ENCODE results near the gene TASOR2. TPM values are rescaled to one million over a fixed set of nuclear protein-coding genes. Genes with fewer than 3 reads are reported as not detected.

TASOR2 gene, protein sequence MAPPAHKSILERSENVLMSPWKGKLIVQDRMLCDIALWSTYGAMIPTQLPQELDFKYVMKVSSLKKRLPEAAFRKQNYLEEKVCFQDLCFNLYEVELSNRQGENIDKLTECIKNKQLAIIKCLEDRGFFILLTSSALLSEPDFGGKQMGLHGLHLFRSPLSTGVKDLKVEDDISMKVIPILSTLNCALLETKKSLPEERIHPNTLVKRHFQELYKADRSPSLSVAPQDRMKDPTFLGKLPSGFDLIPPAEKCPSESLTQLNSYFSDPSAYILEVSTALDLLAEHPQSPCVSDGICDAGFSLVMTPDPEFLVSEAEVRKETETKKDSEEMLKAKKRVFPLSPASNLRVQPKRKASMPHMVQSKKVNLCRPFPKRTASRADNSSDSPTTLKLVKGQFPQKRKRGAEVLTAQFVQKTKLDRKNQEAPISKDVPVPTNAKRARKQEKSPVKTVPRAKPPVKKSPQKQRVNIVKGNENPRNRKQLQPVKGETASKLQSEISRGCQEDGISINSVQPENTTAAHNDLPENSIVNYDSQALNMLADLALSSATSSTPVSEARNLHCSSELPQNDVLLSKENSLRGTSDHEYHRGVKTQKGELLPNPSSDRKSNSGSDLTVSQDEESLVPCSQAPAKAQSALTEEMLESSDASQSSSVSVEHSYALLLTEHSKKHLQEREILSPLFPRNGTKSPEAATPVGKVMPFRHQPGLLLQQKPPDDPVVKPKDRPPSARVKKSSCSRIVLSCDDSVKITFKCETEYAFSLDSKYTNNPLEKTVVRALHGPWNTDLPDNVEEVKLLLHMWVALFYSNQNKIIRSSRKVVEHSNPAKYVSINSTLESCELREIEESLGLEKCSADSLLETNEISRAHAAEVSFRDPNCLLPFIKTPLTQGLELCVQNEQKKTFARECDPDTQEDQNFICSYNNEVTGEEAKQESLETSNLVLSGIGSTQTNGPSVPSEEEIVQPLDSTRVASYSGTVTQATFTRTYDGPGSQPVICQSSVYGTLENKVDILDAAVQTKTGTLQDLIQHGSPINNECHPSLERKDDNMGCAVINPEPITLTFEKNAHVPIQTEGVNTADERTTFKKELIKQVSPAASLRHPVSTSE (N-terminal part only)
- total RNA-seq = 10 to 100 TPM; 52.0 to 56.0 TPM

DNA sequence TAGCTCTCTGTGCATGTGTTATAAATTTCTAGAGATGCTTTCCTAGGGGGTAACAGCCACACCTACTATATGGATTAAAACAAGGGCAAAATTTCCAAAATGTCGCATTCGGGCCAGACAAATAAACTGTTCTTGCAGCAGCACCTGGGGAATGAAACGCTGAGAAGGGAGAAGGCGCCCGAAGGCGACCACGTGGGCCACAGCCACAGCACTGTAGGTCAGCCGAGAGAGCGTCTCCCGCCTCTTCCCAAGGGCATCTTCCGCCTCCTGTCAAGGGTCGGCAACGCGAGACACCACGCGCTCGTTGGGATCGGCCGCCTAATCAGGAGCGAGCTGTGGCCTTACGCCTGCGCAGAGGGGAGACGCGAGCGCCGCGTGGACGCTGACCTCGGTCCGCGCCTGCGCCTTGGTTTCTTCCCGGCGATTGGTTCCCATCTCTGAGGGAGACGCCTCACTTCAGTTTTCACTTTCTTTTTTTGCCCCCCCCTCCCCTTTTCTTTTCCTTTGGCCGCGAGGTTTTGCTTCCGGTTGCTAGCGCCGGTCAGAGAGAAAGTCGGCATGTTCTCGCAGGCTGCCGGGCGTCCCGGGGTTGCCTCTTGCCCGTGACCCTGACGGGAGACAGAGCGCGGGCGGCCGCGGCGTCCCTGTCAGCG lies at the start of gene TASOR2:
Gene TASOR2 (plus strand): TSS at position 521 of the 653 bp plus-strand sequence. CDS start 35,805 bp downstream, outside the sequence.
- DNase-seq (peak; percentile 98), ATAC-seq (peak; percentile 86)
- H3K27ac Mint-ChIP-seq = peak within 1 kb of the TSS; percentile 95
- peaks cover 8% of the 10 kb centered on the region for H3K36me3 Mint-ChIP-seq
- peaks cover 56% of the 10 kb centered on the region for H3K4me1 Mint-ChIP-seq
- CTCF ChIA-PET = interaction anchor here (1.1 to 1.5 kb wide), 3 partner anchors 9 to 55 kb away, joined by 3 to 7 read pairs (median 3); no protein-coding TSS in a partner anchor
- peaks cover 10% of the 10 kb centered on the region for H3K27me3 Mint-ChIP-seq
- no peaks in the 10 kb centered on the region for H3K9me3 Mint-ChIP-seq (ENCODE audit: low read depth)
- peak within 1 kb of the TSS; percentile 99 for H3K4me3 Mint-ChIP-seq

DNA sequence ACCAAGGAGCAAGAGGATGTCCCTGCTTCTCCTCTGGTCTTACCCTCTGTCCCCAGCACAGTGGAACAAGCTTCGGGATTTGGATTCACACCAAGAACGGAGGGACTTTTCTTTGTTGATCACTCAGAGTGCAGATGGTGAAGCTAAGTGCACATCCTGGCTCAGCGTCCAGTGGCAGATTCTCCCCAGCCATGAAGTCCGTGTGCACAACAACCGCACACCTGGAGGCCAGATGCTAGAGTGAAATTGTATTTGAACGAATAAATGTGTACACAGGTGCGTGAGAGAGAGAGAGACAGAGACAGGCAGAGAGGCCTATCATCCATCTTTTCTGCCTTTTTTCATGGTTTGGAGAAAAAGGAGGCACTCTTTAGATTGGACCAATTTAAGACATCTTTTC lies 49.7 kb upstream of the TASOR2 start:
- H3K27ac Mint-ChIP-seq = no peak overlapping the region
- peaks cover 12% of the 10 kb centered on the region for H3K4me1 Mint-ChIP-seq
- H3K27me3 Mint-ChIP-seq = peaks cover 22% of the 10 kb centered on the region
- DNase-seq (no peak), ATAC-seq (no peak)
- no peaks in the 10 kb centered on the region for H3K9me3 Mint-ChIP-seq (ENCODE audit: low read depth)
- no peak overlapping the region for H3K4me3 Mint-ChIP-seq
- CTCF ChIA-PET = interaction anchor here (1.6 kb wide), 1 partner anchor 11 kb away, joined by 3 read pairs; no protein-coding TSS in a partner anchor
- H3K36me3 Mint-ChIP-seq = no peaks in the 10 kb centered on the region

DNA sequence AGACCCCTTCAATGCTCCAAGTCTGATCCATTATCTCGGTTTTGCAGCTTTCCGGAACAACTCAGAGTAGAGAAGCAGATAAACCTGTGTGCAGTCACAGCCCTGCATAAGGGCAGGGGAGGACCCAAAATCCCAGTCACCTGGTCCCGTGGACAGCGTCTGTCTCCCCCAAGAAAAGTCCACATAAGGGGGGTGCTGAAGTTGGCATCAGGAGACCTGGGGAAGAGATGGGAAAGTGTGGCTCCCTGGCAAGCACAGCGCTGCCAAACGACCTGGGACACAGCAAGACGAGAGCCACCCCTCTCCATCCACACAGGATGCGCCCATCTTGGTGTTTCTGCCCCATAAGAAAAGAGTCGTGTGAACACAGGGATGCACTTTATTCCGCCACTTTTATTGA lies 46.1 kb upstream of the TASOR2 start:
- ATAC-seq (no peak), DNase-seq (no peak)
- CTCF ChIA-PET = interaction anchor here (0.7 kb wide), 1 partner anchor 62 kb away, joined by 6 read pairs; no protein-coding TSS in a partner anchor
- H3K9me3 Mint-ChIP-seq (ENCODE audit: low read depth) = no peaks in the 10 kb centered on the region
- H3K36me3 Mint-ChIP-seq = no peaks in the 10 kb centered on the region
- H3K27ac Mint-ChIP-seq = no peak overlapping the region
- no peak overlapping the region for H3K4me3 Mint-ChIP-seq
- H3K27me3 Mint-ChIP-seq = peaks cover 12% of the 10 kb centered on the region
- H3K4me1 Mint-ChIP-seq = no peaks in the 10 kb centered on the region

DNA sequence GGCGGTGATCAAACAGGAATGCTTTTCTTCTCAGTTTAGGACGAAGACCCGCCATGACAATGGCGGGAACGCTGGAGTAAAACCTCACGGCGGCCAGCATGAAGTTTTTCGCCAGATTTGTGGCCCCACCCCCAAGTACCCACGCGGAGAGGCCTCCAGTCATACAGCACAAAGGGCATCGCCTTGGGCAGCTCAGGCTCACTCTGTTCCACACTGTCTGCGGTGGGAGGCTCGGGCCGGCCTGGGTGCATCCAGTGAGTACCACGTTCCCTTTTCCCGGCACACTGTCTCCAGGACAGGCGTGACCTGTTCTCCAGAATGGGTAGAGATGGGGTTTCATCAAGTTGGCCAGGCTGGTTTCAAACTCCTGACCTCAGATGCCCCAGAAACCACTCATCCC lies 45.6 kb upstream of the TASOR2 start:
- H3K36me3 Mint-ChIP-seq = no peaks in the 10 kb centered on the region
- H3K4me3 Mint-ChIP-seq = no peak overlapping the region
- CTCF ChIA-PET = no interaction called here

DNA sequence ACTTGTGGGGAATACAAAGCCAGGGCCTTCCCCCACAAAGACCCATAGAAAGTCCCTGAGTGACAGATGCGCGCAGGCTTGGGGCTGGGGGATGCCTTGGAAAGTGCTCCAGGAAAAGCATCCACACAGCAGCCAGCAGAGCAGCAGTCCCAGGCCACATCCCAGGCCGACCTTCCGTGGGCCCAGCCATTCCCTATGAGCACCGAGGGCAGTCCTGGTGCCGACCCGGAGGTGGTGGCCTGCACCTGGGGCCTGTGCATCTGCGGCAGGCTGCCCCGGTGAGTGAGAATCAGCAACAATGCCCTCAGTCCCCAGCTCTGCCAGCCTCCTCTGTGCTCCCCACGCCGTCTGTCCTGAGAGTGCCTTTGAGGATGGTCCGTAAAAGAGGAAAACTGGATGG lies 44.6 kb upstream of the TASOR2 start:
- peaks cover 2% of the 10 kb centered on the region for H3K27me3 Mint-ChIP-seq
- CTCF ChIA-PET = no interaction called here
- no peaks in the 10 kb centered on the region for H3K4me1 Mint-ChIP-seq
- ATAC-seq (no peak), DNase-seq (no peak)
- no peak overlapping the region for H3K27ac Mint-ChIP-seq
- no peaks in the 10 kb centered on the region for H3K36me3 Mint-ChIP-seq
- H3K9me3 Mint-ChIP-seq (ENCODE audit: low read depth) = no peaks in the 10 kb centered on the region
- H3K4me3 Mint-ChIP-seq = no peak overlapping the region

More for the DNA sequence above, 45.6 kb upstream of the TASOR2 start:
- Mint-ChIP-seq H3K4me1 (no peaks in the 10 kb centered on the region), H3K9me3 (ENCODE audit: low read depth) (no peaks in the 10 kb centered on the region), H3K27ac (no peak overlapping the region), H3K27me3 (peaks cover 10% of the 10 kb centered on the region)
- DNase-seq (no peak), ATAC-seq (no peak)

DNA sequence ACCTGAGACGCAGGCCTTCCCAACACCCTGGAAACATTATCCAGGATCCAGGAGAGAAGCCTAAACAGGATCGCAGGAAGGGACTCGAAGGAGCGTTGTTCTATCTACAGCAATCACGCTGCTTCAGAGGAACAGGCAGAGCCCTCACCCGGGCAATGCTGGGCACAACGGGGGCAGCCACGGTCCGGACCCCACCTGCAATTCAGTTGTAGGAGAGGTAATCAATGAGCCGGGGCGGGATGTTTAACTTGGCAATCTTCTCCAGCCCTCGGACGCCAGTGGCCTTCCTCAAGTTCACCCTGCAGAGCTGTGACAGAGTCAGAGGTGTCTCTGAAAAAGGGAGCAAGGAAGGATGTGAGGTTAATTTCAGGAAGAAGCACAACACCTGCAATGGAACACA lies 44.1 kb upstream of the TASOR2 start:
- no peaks in the 10 kb centered on the region for H3K9me3 Mint-ChIP-seq (ENCODE audit: low read depth)
- H3K4me1 Mint-ChIP-seq = no peaks in the 10 kb centered on the region
- no peak overlapping the region for H3K27ac Mint-ChIP-seq
- H3K4me3 Mint-ChIP-seq = no peak overlapping the region
- CTCF ChIA-PET = no interaction called here
- DNase-seq (no peak), ATAC-seq (no peak)
- H3K27me3 Mint-ChIP-seq = peaks cover 2% of the 10 kb centered on the region
- no peaks in the 10 kb centered on the region for H3K36me3 Mint-ChIP-seq

DNA sequence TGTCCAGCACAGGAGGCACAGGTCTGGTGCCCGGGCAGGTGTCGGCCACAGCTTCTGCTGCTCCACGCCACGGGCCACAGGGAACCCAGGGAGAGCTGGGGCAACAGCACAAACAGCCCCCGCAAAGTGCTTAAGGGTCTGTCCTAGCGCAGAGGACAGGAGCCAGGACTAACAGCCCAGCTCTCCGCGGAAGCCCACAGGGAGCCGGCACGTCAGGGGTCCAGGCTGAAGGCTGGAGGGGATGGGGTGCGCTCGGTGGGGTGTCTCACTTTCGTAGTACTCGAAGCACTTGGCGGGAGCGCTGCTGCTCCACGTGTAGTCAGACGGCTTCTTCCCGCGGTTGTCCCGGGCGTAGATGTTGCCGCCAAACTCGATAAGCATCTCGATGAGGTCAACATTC lies 43.1 kb upstream of the TASOR2 start:
- Mint-ChIP-seq H3K27ac (no peak overlapping the region), H3K9me3 (ENCODE audit: low read depth) (no peaks in the 10 kb centered on the region), H3K27me3 (peaks cover 2% of the 10 kb centered on the region), H3K4me1 (no peaks in the 10 kb centered on the region), H3K36me3 (no peaks in the 10 kb centered on the region), H3K4me3 (no peak overlapping the region)
- no peak for DNase-seq
- no peak for ATAC-seq
- CTCF ChIA-PET = interaction anchor here (1.1 to 1.8 kb wide), 3 partner anchors 12 to 786 kb away, joined by 3 to 6 read pairs (median 3); no protein-coding TSS in a partner anchor

DNA sequence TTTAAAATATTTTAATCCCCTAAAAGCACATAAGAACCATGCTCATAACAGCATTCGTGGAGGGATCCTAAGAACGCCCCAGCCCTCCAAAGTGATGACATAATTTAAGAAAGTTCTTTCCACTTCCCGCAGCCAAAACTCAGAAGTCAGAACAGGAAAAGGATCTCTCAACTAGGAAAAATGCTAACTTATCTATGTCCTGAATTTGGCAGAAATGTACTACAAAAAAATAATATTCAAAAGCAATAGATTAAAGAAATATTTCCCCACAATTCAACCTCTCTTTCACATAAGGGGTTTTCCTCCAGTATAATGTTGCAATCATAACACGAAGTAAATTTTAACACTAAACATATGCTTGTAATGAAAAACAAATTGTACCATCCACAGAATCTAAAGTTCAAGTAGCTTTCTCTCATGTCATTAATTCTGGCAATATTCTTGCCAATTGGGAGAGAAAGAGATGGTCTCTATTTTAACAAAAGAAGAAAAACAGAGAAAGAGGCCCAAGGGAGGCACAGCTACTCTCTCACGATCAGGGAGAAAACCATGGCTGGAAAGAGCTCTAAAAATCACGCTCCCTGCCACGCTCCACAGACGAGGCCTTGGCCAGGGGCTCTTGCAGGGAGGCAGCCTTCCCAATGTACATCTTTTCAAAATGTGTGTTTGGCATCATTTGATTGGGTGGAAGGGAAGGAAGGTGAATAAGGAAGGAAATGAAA lies 41.1 kb upstream of the TASOR2 start:
- Mint-ChIP-seq H3K36me3 (no peaks in the 10 kb centered on the region), H3K27me3 (no peaks in the 10 kb centered on the region), H3K4me1 (no peaks in the 10 kb centered on the region), H3K9me3 (ENCODE audit: low read depth) (no peaks in the 10 kb centered on the region), H3K27ac (no peak overlapping the region), H3K4me3 (no peak overlapping the region)
- CTCF ChIA-PET = interaction anchor here (1.8 kb wide), 1 partner anchor 14 kb away, joined by 6 read pairs; no protein-coding TSS in a partner anchor
- no peak for DNase-seq
- ATAC-seq = no peak

DNA sequence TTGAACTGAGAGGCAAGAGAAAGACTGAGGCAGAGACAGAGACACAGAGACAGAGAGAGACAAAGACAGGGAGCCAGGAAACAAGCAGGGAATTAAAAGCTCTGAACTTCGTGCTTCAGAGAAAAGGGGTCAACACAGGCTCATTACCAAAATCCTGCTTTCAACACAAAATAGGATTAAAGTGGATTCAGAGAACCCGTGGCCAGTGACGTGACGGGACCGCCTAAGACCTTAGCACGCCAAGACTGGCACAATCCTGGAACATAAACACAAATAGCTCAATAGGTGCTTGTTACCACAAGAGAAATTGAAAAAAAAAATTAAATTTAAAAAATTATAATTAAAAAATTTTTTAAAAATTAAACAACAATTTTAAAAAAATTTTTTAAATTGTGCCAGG lies 39.7 kb upstream of the TASOR2 start:
- CTCF ChIA-PET = no interaction called here
- Mint-ChIP-seq H3K4me1 (no peaks in the 10 kb centered on the region), H3K27me3 (no peaks in the 10 kb centered on the region), H3K36me3 (no peaks in the 10 kb centered on the region), H3K4me3 (no peak overlapping the region), H3K27ac (no peak overlapping the region), H3K9me3 (ENCODE audit: low read depth) (no peaks in the 10 kb centered on the region)
- DNase-seq = no peak
- no peak for ATAC-seq

DNA sequence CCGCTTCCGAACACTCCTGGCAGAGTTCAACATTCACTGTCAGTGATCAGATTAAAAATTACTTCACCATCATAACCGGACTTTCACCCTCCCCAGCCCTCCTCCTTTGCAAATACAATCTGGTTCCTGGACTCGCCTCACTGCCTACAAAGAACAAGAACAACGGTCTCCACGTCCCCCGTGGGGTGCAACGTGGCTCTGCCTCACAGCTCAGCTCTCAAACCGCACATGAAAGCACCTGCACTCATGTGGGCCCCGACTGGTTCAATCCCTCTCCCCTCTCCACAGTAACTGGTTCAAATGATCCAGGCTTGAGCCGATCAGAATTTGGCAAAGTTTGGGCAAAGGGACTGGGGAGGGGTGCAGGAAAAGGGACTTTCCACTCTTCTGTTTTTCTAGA lies 39.3 kb upstream of the TASOR2 start:
- Mint-ChIP-seq H3K4me1 (no peaks in the 10 kb centered on the region), H3K36me3 (no peaks in the 10 kb centered on the region), H3K27me3 (no peaks in the 10 kb centered on the region), H3K27ac (no peak overlapping the region), H3K9me3 (ENCODE audit: low read depth) (no peaks in the 10 kb centered on the region), H3K4me3 (no peak overlapping the region)
- CTCF ChIA-PET = interaction anchor here (1.1 kb wide), 1 partner anchor 10 kb away, joined by 3 read pairs; no protein-coding TSS in a partner anchor
- ATAC-seq = no peak
- DNase-seq = no peak

DNA sequence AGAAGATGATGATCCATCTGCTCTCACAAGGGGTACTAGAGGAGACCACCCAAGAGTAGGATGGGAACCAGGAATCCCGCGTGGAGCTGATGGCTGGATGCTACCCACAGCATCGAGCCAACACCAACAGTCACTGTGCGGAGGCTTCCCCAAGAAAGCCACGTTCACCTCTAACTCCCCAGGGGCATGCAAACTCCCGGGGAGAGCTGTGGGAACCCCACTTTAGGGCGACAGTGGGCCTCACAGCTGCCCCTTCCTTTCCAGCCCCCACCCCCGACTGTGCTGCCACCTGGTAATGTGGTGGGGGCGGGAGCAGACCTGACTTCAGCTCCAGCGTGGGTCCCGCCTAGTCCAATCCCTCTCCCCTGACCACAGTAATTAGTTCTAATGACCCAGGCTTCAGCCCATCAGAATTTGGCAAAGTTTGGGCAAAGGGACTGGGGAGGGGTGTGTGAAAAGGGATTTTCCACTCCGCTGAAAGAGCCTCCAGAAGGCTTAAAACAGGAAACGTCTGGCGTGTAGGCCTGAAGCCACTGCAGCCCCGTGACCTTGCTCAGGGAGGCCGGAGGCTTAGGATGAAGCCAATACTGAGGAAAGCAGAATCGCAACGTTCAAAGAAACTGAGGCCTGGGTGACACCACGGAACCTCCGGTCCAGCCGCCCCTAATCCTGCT lies 38.6 kb upstream of the TASOR2 start:
- no peaks in the 10 kb centered on the region for H3K36me3 Mint-ChIP-seq
- no peaks in the 10 kb centered on the region for H3K9me3 Mint-ChIP-seq (ENCODE audit: low read depth)
- DNase-seq (no peak), ATAC-seq (no peak)
- CTCF ChIA-PET = interaction anchor here (1.1 to 1.3 kb wide), 3 partner anchors 11 to 23 kb away, joined by 3 read pairs; no protein-coding TSS in a partner anchor
- H3K4me1 Mint-ChIP-seq = no peaks in the 10 kb centered on the region
- H3K4me3 Mint-ChIP-seq = no peak overlapping the region
- no peaks in the 10 kb centered on the region for H3K27me3 Mint-ChIP-seq
- no peak overlapping the region for H3K27ac Mint-ChIP-seq

Measured in activated CD8-positive, alpha-beta memory T cell treated with anti-CD3 and anti-CD28 coated beads, Interleukin-2, amount 10 ng/mL, durations not matched to agents 7 days and 5 days (primary cell).